ENCODE measurements around the gene KATNBL1. TPM values are rescaled to one million over a fixed set of nuclear protein-coding genes. Genes with fewer than 3 reads are reported as not detected.
A peak's percentile ranks its signal among the peaks of the same experiment; 100 is the strongest.

Gene KATNBL1
- total and polyA plus RNA-seq, 9 of the 15 experiments (the other 6 are each of a cell fraction or from before 2014, with no cell fraction given), result 6.6 to 46.0 (median 24.0) TPM

GRCh38 chr15:34216527-34217270 lies 6.8 kb upstream of the KATNBL1 start:
- ATAC-seq (no peak), DNase-seq (ENCODE audit: extremely low read depth in 1 of 4, low spot score in 3 of 4) (no peak), FAIRE-seq (no peak)
- Histone ChIP-seq H3K4me2 (ENCODE audit: insufficient read depth, low read length) (no peak overlapping the region), H3K27ac (ENCODE audit: extremely low read depth, low read depth, low read length) (no peak overlapping the region), H3K9me1 (ENCODE audit: control insufficient read depth, insufficient read depth, low read length) (no peaks in the 10 kb centered on the region), H3K9me3 (replicated peaks; ENCODE audit: control insufficient read depth, insufficient read depth, low read depth, low read length) (no peaks in the 10 kb centered on the region), H3K9ac (ENCODE audit: insufficient read depth in 1 of 2, low read depth in 2 of 2, low read length in 2 of 2) (no peak overlapping the region), H3K27me3 (ENCODE audit: control insufficient read depth in 2 of 2, insufficient read depth in 2 of 2, low read length in 2 of 2) (no peaks in the 10 kb centered on the region), H3K4me3 (no peak overlapping the region), H3K36me3 (ENCODE audit: control insufficient read depth, insufficient read depth, low read length) (no peaks in the 10 kb centered on the region), H4K20me1 (replicated peaks; ENCODE audit: control insufficient read depth, insufficient read depth, low read length) (no peaks in the 10 kb centered on the region), H3K79me2 (ENCODE audit: control insufficient read depth, insufficient read depth, low read length) (no peaks in the 10 kb centered on the region), H3K4me1 (replicated peaks in 1 of 2; ENCODE audit: control insufficient read depth in 2 of 2, insufficient read depth in 2 of 2, low read length in 2 of 2) (peaks cover 0 to 3% of the 10 kb centered on the region in 2 experiments; a peak in 1 of 5 replicates), H2AFZ (ENCODE audit: low read depth, low read length) (no peak overlapping the region)
- intact Hi-C loops (cut with micrococcal nuclease) (loop anchor here (10.0 kb wide), 1 partner anchor 368 kb away; the partner anchor contains the start of gene GOLGA8B), in situ Hi-C loops (cut with MboI) (loop anchor here (5.0 kb wide), 1 partner anchor 169 kb away; no protein-coding TSS in a partner anchor)
- POLR2A ChIA-PET, result no interaction called here
- CTCF ChIA-PET (ENCODE audit: low intra/inter-chr PET ratio), result no interaction called here
- BruUV-seq (replicated peaks), result no TSS peak
- TF ChIP-seq ZZZ3 (IDR thresholded peaks at IDR 0.05) (no peak), ZNF23 (CRISPR knock-in tag; IDR thresholded peaks at IDR 0.05) (no peak), BCOR (IDR thresholded peaks at IDR 0.05) (no peak), HLTF (IDR thresholded peaks at IDR 0.05) (no peak), TRIM24 (IDR thresholded peaks at IDR 0.05) (no peak)

DNA sequence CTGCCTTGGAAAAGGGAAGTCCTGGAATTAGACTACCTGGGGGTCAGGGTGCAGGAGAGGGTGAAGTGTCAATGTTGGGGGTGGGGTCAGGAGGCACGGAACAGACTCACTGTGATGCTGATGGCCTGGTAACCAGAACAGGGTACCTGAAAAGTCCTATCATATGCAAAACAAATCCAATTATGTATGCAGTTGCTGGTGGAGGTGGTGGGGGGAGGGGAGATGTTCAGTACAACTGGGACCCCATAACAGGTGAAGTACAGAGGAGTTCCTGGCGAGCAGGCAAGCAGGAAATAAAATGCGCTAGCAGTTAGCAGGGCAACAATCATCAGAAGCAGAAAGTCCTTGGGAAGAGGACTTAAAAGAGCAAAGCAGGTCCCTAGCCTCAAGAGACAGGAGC lies 4.2 kb upstream of the KATNBL1 start:
- no peak overlapping the region for H3K4me3 ChIP-seq
- H4K20me1 ChIP-seq (replicated peaks; ENCODE audit: control insufficient read depth, insufficient read depth, low read length), result no peaks in the 10 kb centered on the region
- no peaks in the 10 kb centered on the region for H3K9me3 ChIP-seq (replicated peaks; ENCODE audit: control insufficient read depth, insufficient read depth, low read depth, low read length)
- no peak overlapping the region for H3K4me2 ChIP-seq (ENCODE audit: insufficient read depth, low read length)
- peak overlapping the region; percentile 43; the same call in 1 of the 2 replicates for H2AFZ ChIP-seq (ENCODE audit: low read depth, low read length)
- no peak overlapping the region for H3K9ac ChIP-seq (ENCODE audit: insufficient read depth in 1 of 2, low read depth in 2 of 2, low read length in 2 of 2)
- FAIRE-seq (no peak), DNase-seq (ENCODE audit: extremely low read depth in 1 of 4, low spot score in 3 of 4) (no peak), ATAC-seq (no peak)
- BruUV-seq (replicated peaks), result no TSS peak
- in situ Hi-C loops (cut with MboI), result loop anchor here (5.0 kb wide), 1 partner anchor 112 kb away; the partner anchor contains the start of genes EMC7 and PGBD4
- CTCF ChIA-PET (ENCODE audit: low intra/inter-chr PET ratio), result interaction anchor here (1.0 kb wide), 1 partner anchor 10 kb away, joined by 4 read pairs; the partner anchor contains the start of gene EMC4
- no peaks in the 10 kb centered on the region for H3K9me1 ChIP-seq (ENCODE audit: control insufficient read depth, insufficient read depth, low read length)
- TF ChIP-seq IRF2 (CRISPR knock-in tag; IDR thresholded peaks at IDR 0.05) (no peak), SPI1 (IDR thresholded peaks at IDR 0.05; ENCODE audit: borderline replicate concordance, low read depth, low read length) (0 out of 2 replicates have a peak, but pooled peaks have one; percentile 22), ZNF699 (CRISPR knock-in tag; IDR thresholded peaks at IDR 0.05; ENCODE audit: insufficient replicate concordance) (no peak)
- H3K36me3 ChIP-seq (ENCODE audit: control insufficient read depth, insufficient read depth, low read length), result no peaks in the 10 kb centered on the region
- intact Hi-C loops (cut with micrococcal nuclease), result loop anchor here (5.0 to 10.0 kb wide), 2 partner anchors 153 to 371 kb away; partner anchors contain the start of genes GOLGA8B and LPCAT4
- H3K27ac ChIP-seq (ENCODE audit: extremely low read depth, low read depth, low read length), result no peak overlapping the region
- POLR2A ChIA-PET, result interaction anchor here (0.6 kb wide), 1 partner anchor 10 kb away, joined by 3 read pairs; no protein-coding TSS in a partner anchor
- WGBS (ENCODE audit: insufficient coverage, low coverage, missing lambda C conversion rate), result 63% methylated on average over 3 of the region's 3 CpGs
- H3K27me3 ChIP-seq (ENCODE audit: control insufficient read depth in 2 of 2, insufficient read depth in 2 of 2, low read length in 2 of 2), result no peaks in the 10 kb centered on the region
- H3K4me1 ChIP-seq (replicated peaks in 1 of 2; ENCODE audit: control insufficient read depth in 2 of 2, insufficient read depth in 2 of 2, low read length in 2 of 2), result peaks cover 0 to 3% of the 10 kb centered on the region in 2 experiments; a peak in 1 of 5 replicates
- H3K79me2 ChIP-seq (ENCODE audit: control insufficient read depth, insufficient read depth, low read length), result peaks cover 4% of the 10 kb centered on the region

Data from K562 (cell line).